Dendritic cell treated with granulocyte-macrophage colony-stimulating factor and Interleukin-4, amounts not matched to agents 40 ng/mL and 50 ng/mL, for 4 days (primary cell): ENCODE results near the gene CD93.

Source experiments
- H3K27ac Mint-ChIP-seq: one replicate; pipeline ENCODE4 v1.8.0; 2022; ENCODE audit warnings: mild to moderate bottlenecking, mixed read lengths
- H3K27me3 Mint-ChIP-seq: one replicate; pipeline ENCODE4 v1.8.0; 2022; ENCODE audit warnings: mild to moderate bottlenecking, mixed read lengths
- H3K36me3 Mint-ChIP-seq: one replicate; pipeline ENCODE4 v1.8.0; 2022; ENCODE audit warnings: low read depth, mixed read lengths
- H3K4me1 Mint-ChIP-seq: one replicate; pipeline ENCODE4 v1.8.0; 2022; ENCODE audit warnings: low read depth, mixed read lengths
- H3K4me3 Mint-ChIP-seq: one replicate; pipeline ENCODE4 v1.8.0; 2022; ENCODE audit warnings: mild to moderate bottlenecking, moderate library complexity, mixed read lengths
- H3K9me3 Mint-ChIP-seq: one replicate; pipeline ENCODE4 v1.8.0; 2022; ENCODE audit warnings: mixed read lengths
- intact Hi-C: fragments of 100-400 bp; cut with micrococcal nuclease; formaldehyde crosslinking; loops from one replicate; pipeline ENCODE4 v1.15.0; 2022

The CD93 gene

GRCh38 chr20:23032056-23032749 lies 53.9 kb downstream of the CD93 start:
- Mint-ChIP-seq H3K4me1 (peaks cover 38% of the 10 kb centered on the region), H3K36me3 (no peaks in the 10 kb centered on the region), H3K4me3 (no peak overlapping the region), H3K9me3 (no peaks in the 10 kb centered on the region), H3K27ac (no peak overlapping the region), H3K27me3 (peaks cover 60% of the 10 kb centered on the region)
- intact Hi-C loops: no loop called here

- intact Hi-C loops: no loop called here
- Mint-ChIP-seq H3K27ac (no peak overlapping the region), H3K27me3 (peaks cover 56% of the 10 kb centered on the region), H3K4me1 (peaks cover 43% of the 10 kb centered on the region), H3K4me3 (no peak overlapping the region), H3K9me3 (no peaks in the 10 kb centered on the region), H3K36me3 (no peaks in the 10 kb centered on the region)
These were observed 54.8 kb downstream of the CD93 start for GRCh38 chr20:23031346-23031745.
